CD4-positive, alpha-beta T cell treated with Interleukin-15 for 4 hours (primary cell): ENCODE measurements around the gene TCF23.
"Not testable (repeated sequence)": the region's sequence is repeated elsewhere in the genome, so short reads cannot be mapped to it uniquely, and the experiment has no call there.

ENCODE experiments used
- DNase-seq: peaks from one replicate; pipeline ENCODE4 v3.0.0-alpha.2; 2020; ENCODE audit warnings: low spot score

Gene TCF23

GRCh38 chr2:27155069-27155520, 6.3 kb downstream of the TCF23 start:
- DNase-seq: no peak

- DNase-seq: no peak
Measured at GRCh38 chr2:27158468-27158867, 9.7 kb downstream of the TCF23 start.

DNA sequence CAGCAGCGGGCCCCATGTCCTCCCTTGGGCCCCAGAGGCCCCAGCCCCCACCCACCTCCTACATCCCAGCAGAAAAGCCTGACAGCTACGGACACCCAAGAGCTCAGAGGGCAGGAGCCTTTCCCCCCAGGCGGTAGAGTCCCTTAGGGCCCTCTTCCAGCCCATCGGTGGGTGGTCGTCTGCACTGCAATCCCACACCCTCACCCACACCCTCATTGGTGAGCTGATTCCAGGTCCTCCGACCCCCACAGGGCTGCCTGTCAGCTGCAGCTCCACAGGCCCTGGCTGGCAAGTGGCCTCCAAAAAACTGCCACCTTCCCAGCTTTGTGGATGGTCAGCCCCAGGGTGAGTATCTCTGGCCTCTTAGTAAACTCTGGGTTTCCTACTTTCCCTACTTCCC, 10.5 kb downstream of the TCF23 start:
- no peak for DNase-seq

- DNase-seq: no peak
Measured at GRCh38 chr2:27160191-27160590, 11.4 kb downstream of the TCF23 start.

DNA sequence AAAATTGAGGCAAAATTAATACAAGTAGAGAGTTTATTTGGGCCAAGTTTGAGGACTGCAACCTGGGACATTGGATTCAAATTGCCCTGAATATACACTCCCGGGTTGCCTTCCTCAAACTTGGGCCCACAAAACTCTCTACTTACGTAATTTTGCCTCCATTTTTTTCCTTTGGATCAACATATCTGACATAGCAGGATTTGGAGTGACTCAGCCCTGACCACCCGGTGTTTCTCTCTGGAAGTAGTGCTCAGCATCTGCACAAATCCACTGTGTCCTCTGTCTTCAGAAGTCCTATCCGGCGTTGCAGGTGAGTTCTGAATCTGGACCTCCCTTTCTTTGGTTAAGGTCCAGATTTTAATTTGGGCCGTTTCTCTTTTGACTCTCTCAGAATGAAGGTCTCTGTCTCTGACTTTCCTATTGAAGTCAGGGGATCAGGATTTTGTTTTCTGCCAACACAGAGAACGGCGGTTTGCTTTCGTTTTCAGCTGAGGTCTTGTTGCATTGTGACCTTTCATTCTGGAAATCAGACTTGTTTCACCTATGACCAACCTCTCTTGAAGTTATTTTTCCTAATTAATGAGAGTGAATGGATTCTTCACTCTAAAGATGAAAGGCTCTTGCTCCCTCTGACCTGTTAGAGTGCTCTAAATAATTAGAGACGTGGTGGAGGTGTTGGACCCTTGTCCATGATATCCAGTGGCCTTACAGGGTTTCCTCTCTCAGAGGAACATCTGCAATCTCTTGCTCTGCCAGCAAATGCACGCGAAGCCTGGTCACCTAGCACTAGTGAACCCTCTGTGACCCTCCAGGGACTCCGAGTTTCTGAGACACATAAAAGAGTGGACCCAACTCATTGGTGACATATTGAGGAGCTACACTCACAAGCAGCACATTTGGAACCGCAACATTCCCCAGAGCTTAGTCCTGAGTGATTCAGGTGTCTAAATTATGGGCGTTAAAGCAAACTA, 13.6 kb downstream of the TCF23 start:
- no peak for DNase-seq

- no peak for DNase-seq
Measured at GRCh38 chr2:27164960-27165763, 16.4 kb downstream of the TCF23 start.

DNA sequence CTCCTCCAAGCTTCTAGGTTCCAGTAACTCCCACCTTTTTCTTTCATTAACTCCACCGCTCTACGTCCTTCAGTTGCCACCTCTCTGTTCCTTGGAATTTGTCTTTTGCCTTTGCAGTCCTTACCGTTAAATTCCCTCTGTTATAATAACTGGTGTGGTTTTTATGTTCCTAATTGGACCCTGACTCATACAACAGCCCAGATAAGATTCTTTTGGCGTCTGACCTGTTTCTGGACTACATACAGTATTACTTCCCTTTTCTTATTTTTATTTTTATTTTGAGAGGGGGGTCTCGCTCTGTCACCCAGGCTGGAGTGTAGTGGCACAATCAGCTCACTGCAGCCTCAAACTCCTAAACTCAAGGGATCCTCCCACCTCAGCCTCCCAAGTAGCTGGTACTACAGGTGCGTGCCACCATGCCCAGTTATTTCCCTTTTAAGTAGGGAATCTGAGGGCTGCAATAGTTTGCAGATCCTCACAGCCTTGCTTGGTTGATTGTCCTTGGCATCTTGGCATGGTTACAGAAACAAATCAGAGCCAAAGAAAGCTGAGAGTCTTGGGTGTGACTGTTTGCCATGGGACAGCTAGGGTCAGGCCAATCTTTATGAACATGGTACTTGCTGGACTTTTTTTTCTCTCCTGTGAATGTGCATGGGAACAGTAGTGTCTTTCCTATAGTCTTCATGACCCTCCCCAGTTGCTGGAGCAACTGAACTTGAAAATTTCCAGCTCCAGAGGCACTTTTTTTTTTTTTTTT, 22.0 kb downstream of the TCF23 start:
- no peak for DNase-seq

- no peak for DNase-seq
Measured at GRCh38 chr2:27171351-27171848, 22.6 kb downstream of the TCF23 start.

DNA sequence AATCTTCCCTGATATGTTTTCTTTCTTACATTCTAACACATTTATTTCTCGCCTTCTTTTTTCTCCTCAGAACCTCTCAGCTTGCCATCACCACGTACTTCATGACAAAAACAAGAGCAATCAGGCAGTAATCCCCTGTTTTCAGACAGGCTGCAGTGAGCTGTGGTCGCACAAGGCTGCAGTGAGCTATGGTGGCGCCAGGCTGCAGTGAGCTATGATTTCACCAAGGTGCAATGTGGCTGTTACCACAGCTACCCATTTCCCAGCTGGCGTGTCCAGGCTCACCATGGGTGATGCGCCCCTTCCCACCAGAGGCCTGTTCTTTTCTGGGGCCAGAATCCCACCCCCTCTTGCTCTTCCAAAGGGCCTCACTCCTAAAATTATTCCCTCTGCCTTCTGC, 25.8 kb downstream of the TCF23 start:
- no peak for DNase-seq

DNA sequence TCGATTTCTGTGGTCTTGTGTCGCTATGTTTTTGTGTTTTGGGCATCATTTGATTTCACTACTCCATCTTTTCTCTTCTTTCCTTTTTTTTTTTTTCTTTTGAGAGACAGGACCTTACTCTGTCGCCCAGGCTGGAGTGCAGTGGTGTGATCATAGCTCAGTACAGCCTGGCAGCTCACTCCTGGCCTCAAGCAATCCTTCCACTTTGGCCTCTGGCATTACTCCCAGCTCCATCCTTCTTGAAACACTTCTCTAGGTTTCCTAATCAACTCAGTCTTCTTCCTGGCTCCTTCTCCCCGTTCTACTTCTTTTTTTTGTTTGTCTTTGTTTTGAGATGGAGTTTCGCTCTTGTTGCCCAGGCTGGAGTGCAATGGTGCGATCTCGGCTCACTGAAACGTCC, 26.5 kb downstream of the TCF23 start:
- DNase-seq: no peak

- not testable (repeated sequence) for DNase-seq
Measured at GRCh38 chr2:27175781-27176180, 27.0 kb downstream of the TCF23 start.

DNA sequence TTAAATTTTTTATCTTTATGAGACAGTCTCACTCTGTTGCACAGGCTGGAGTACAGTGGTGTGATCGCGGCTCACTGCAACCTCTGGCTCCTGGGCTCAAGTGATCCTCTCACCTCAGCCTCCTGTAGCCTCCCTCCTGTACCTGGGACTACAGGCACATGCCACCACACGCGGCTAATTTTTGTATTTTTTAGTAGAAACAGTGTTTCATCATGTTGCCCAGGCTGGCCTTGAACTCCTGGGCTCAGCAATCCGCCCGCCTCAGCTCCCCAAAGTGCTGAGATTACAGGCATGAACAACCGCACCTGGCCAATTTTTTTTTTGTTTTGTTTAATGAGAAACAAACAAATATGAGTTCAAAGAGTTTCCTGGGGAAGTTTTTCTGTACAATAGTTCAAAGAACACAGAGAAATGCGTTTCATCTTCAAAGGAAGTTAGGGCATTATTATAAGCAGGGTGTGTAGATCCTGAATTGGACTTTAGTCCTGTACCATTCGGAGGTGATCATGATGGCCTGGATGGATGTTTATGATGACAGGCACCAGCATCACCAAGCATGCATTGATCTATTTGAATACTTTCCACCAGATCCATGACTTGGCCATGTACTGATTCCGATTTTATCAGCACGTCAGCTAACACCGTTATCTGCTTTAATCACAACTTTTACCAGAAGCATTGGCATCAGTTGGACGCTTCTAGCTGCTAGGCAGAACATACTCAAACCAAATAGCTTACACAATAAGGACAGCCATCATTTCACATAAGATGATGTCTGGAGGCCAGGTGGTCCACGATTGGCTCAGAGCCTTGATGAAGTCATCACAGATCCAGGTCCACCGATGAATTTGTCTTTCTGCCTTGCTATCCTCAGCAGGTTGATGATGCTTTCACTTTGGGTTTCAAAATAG, 28.9 kb downstream of the TCF23 start:
- no peak for DNase-seq

- DNase-seq: no peak
Measured at GRCh38 chr2:27178469-27178868, 29.7 kb downstream of the TCF23 start.

DNA sequence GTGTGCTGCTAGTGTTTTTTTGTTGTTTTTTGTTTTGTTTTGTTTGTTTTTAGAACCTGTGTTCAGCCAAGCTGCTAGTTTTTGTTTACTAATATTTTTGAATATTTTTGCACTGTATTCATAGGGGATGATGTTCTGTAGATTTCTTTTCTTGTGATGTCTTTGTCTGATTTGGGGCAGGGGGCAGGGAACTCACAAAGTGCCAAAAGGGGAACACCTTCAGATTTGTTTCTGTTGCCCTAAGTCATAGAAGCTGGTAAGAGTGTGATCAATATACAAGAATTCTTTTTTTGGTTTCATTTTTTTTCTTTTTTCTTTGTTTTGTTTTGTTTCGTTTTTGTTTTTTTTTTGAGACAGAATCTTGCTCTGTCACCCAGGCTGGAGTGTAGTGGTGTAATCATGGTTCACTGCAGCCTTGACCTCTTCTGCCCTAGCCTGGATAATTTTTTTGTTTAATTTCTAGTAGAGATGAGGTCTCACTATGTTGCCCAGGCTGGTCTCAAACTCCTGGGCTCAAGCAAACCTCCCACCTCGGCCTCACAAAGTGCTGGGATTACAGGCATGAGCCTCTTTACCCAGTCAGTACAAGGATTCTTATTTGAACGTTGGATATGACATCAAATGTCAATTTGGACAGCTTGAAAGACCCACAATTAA, 30.7 kb downstream of the TCF23 start:
- DNase-seq: no peak

DNA sequence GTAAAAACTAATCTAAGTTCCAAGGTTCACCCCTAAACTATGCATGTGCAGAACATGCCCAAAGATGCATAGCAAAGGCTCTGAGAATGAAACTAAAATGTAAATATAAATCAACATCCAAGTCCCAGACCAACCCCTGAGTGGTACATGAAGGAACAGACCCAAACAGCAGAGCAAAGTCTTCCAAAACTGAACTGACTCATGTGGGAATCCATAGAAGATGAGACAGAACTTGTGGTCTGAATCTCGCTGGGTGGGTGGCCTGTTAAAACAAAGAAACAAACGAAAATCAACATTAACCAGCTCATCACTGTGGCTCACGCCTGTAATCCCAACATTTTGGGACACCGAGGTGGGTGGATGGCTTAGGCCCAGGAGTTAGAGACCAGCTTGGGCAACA, 33.5 kb downstream of the TCF23 start:
- no peak for DNase-seq

DNA sequence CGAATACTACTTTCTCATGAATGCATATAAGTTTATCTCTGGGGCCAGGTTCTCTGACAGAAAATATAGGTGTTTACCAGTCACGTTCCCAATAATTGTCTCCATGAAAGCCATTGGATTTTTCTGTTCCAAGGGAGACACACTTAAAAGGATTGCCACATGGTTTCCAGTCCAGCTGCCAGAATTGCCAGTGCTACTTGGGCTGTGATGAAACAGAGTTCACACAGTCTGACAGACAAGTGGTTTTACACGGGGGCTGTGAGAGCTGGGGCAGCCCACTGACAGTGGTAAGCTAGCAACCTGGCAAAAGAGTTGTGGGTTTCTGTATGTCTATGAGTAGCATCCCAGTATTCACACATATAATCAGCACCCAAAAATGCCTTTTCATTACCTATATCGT, 35.3 kb downstream of the TCF23 start:
- no peak for DNase-seq

- no peak for DNase-seq
Measured at GRCh38 chr2:27185331-27186026, 36.7 kb downstream of the TCF23 start.

DNA sequence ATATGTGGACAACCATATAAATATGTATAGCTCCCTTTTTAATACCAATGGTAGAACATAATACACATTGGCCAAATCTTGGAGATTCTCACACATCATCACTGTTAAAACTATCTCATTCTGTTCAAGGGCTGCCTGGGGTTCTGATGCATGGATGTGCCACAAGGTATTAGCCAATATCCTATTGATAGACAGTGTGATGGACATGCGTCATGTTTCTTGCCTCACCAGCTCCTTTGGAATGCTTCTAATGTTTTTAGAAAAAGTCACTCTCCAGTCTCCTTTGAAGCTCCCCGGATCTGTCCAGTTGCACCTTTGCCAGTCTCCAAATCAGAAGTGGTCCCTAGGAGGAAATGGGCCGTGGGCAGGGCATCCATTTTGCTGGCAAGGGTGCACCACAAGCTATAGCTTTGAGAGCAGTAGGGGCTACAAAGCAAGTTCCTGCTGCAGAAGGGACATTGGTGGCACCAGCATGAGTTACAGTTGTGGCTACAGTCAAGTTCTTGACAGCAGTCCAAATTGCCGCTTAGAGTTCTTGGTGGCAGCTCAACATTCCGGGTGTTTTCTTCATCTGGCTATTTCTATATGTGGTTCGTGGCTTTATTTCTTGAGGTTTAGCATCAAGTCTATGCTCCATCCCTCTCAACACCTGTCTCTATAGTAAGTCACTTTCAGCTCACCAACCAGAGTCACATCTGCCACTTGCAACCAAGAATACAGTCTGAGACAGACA, 38.0 kb downstream of the TCF23 start:
- DNase-seq: no peak

DNA sequence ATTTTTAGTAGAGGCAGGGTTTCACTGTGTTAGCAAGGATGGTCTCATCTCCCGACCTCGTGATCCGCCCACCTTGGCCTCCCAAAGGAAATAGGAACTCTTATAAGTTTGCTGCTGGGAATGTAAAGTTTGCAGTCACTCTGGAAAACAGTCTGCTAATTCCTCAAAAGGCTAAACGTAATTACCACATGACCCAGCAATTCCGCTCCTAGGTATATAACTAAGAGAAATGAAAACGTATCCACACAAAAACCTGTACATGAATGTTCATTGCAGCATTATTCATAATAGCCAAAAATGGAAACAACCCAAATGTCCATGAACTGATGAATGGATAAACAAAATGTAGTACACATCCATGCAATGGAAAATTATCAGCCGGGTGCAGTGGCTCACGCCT, 41.2 kb downstream of the TCF23 start:
- DNase-seq: no peak
